Body of pancreas (tissue), 4 donors: ENCODE results near the gene USP24.

Experiments
- CTCF ChIP-seq, 7 experiments: fragments of 450-650 bp in 4 of 7; fragments of 200-600 bp in 3 of 7; sonication (generic) in 3 of 7; IDR thresholded peaks; one replicate each; pipeline ENCODE4 v1.5.1; 2016 to 2019; ENCODE audit warnings: antibody characterized with exemption in 7 of 7
- POLR2A ChIP-seq, 3 donors: fragments of 450-650 bp; IDR thresholded peaks; one replicate each; pipeline ENCODE4 v1.6.1; 2016; ENCODE audit warnings: antibody characterized with exemption in 3 of 3, mild to moderate bottlenecking in 2 of 3

- TF ChIP-seq CTCF (IDR thresholded peaks at IDR 0.05) = no peak
- no peak for TF ChIP-seq POLR2A (IDR thresholded peaks at IDR 0.05)
Observed at GRCh38 chr1:55084257-55084656, 130.9 kb downstream of the USP24 start.
